Measurements from ENCODE around the gene RETREG1. TPM values are rescaled to one million over a fixed set of nuclear protein-coding genes. Genes with fewer than 3 reads are reported as not detected.

The RETREG1 gene
- total RNA-seq, 4 donors from 2014 or later = 0.51 to 12.5 (median 4.5) TPM

GRCh38 chr5:16592255-16592654 lies 24.5 kb downstream of the RETREG1 start:
- Histone ChIP-seq H3K9me3 (no peaks in the 10 kb centered on the region), H3K27me3 (no peaks in the 10 kb centered on the region), H3K4me1 (no peaks in the 10 kb centered on the region), H3K36me3 (no peaks in the 10 kb centered on the region), H3K27ac (no peak overlapping the region), H3K4me3 (no peak overlapping the region)
- intact Hi-C loops (cut with DNase I; ENCODE audit: low total_unique reads) = no loop called here
- no peak for TF ChIP-seq CTCF (IDR thresholded peaks at IDR 0.05)
- no peak for TF ChIP-seq POLR2A (IDR thresholded peaks at IDR 0.05)
- no peak for DNase-seq

- Histone ChIP-seq H3K9me3 (no peaks in the 10 kb centered on the region), H3K4me1 (no peaks in the 10 kb centered on the region), H3K4me3 (no peak overlapping the region), H3K27me3 (no peaks in the 10 kb centered on the region), H3K27ac (no peak overlapping the region), H3K36me3 (no peaks in the 10 kb centered on the region)
- no peak for DNase-seq
- no peak for TF ChIP-seq CTCF (IDR thresholded peaks at IDR 0.05)
- no peak for TF ChIP-seq POLR2A (IDR thresholded peaks at IDR 0.05)
- intact Hi-C loops (cut with DNase I; ENCODE audit: low total_unique reads) = no loop called here
These were observed 26.1 kb downstream of the RETREG1 start for GRCh38 chr5:16590685-16591084.

- Histone ChIP-seq H3K4me1 (no peaks in the 10 kb centered on the region), H3K9me3 (no peaks in the 10 kb centered on the region), H3K36me3 (no peaks in the 10 kb centered on the region), H3K27me3 (no peaks in the 10 kb centered on the region), H3K4me3 (no peak overlapping the region), H3K27ac (no peak overlapping the region)
- no peak for TF ChIP-seq POLR2A (IDR thresholded peaks at IDR 0.05)
- TF ChIP-seq CTCF (IDR thresholded peaks at IDR 0.05) = no peak
- intact Hi-C loops (cut with DNase I; ENCODE audit: low total_unique reads) = no loop called here
- no peak for DNase-seq
These were observed 27.1 kb downstream of the RETREG1 start for GRCh38 chr5:16589658-16590057.

GRCh38 chr5:16588434-16589214 lies 28.2 kb downstream of the RETREG1 start:
- no peak overlapping the region for H3K27ac ChIP-seq
- TF ChIP-seq POLR2A (IDR thresholded peaks at IDR 0.05) = no peak
- TF ChIP-seq CTCF (IDR thresholded peaks at IDR 0.05) = no peak
- H3K9me3 ChIP-seq = no peaks in the 10 kb centered on the region
- no peaks in the 10 kb centered on the region for H3K36me3 ChIP-seq
- no peaks in the 10 kb centered on the region for H3K4me1 ChIP-seq
- H3K27me3 ChIP-seq = no peaks in the 10 kb centered on the region
- intact Hi-C loops (cut with DNase I; ENCODE audit: low total_unique reads) = no loop called here
- H3K4me3 ChIP-seq = no peak overlapping the region
- no peak for DNase-seq

- intact Hi-C loops (cut with DNase I; ENCODE audit: low total_unique reads) = no loop called here
- DNase-seq = no peak
- Histone ChIP-seq H3K36me3 (no peaks in the 10 kb centered on the region), H3K9me3 (no peaks in the 10 kb centered on the region), H3K4me3 (no peak overlapping the region), H3K27ac (no peak overlapping the region), H3K4me1 (no peaks in the 10 kb centered on the region), H3K27me3 (no peaks in the 10 kb centered on the region)
- TF ChIP-seq POLR2A (IDR thresholded peaks at IDR 0.05) = no peak
- no peak for TF ChIP-seq CTCF (IDR thresholded peaks at IDR 0.05)
These were observed 30.2 kb downstream of the RETREG1 start for GRCh38 chr5:16586556-16586955.
